B cell (primary cell): ENCODE results near the gene CIP2A. TPM values are rescaled to one million over a fixed set of nuclear protein-coding genes. Genes with fewer than 3 reads are reported as not detected.

Experiments used
- ATAC-seq: fragments of 200-7000 bp; cut with Tn5 transposase; one replicate; pipeline ENCODE4 v1.10.0; 2021; ENCODE audit warnings: low read depth, mild to moderate bottlenecking, moderate number of reproducible peaks, moderate library complexity
- CTCF ChIA-PET: fragments of 350-600 bp; sonication (Branson Sonifier 250); formaldehyde crosslinking; loops from one replicate; lab custom pipeline; 2021; ENCODE audit warnings: antibody characterized with exemption, inconsistent platforms; lab: Charles Lee
- POLR2A ChIA-PET: fragments of 350-600 bp; sonication (Branson Sonifier 250); formaldehyde crosslinking; loops from one replicate; lab custom pipeline; 2021; ENCODE audit warnings: antibody characterized with exemption; lab: Charles Lee
- DNase-seq: peaks from one replicate; pipeline ENCODE4 v3.0.0; 2013
- H2AFZ ChIP-seq: 2 replicates; pipeline ENCODE4 v1.6.1; 2012; ENCODE audit warnings: mild to moderate bottlenecking, low read depth, low read length; ENCODE audit not compliant: insufficient read depth, poor library complexity, severe bottlenecking
- H3K27ac ChIP-seq, 2 donors: 1 replicate in 1 of 2; 2 replicates in 1 of 2; pipeline ENCODE4 v1.5.1; 2012 to 2013; ENCODE audit warnings: low read length in 2 of 2, mild to moderate bottlenecking in 2 of 2, moderate library complexity in 1 of 2
- H3K27me3 ChIP-seq, 4 experiments: fragments of 200-600 bp in 1 of 4; sonication (generic) in 1 of 4; replicated peaks in 1 of 4; 1 replicate in 2 of 4; 2 replicates in 2 of 4; pipeline versions ENCODE4 v1.6.1 to v1.7.0; 2013 to 2016; ENCODE audit warnings: low read length in 3 of 4, mild to moderate bottlenecking in 2 of 4, mixed read lengths in 1 of 4, moderate library complexity in 1 of 4; ENCODE audit not compliant: insufficient read depth in 4 of 4, control insufficient read depth in 3 of 4; ENCODE audit errors: control extremely low read depth in 1 of 4
- H3K36me3 ChIP-seq, 2 experiments: replicated peaks in 1 of 2; 1 replicate in 1 of 2; 2 replicates in 1 of 2; pipeline versions ENCODE4 v1.6.1 to v1.7.1; 2013; ENCODE audit warnings: low read length in 1 of 2; ENCODE audit not compliant: insufficient read depth in 2 of 2, control insufficient read depth in 1 of 2; ENCODE audit errors: control extremely low read depth in 1 of 2, extremely low read depth in 1 of 2
- H3K4me1 ChIP-seq, 2 donors: fragments of 200-600 bp in 1 of 2; sonication (generic) in 1 of 2; 1 replicate in 1 of 2; 2 replicates in 1 of 2; pipeline versions ENCODE4 v1.5.1 to v1.6.1; 2013 to 2017; ENCODE audit warnings: low read length in 2 of 2; ENCODE audit not compliant: control insufficient read depth in 2 of 2, insufficient read depth in 2 of 2
- H3K4me2 ChIP-seq: replicated peaks from 2 replicates; pipeline ENCODE3; 2012; ENCODE audit warnings: mild to moderate bottlenecking, low read depth, low read length; ENCODE audit not compliant: poor library complexity, severe bottlenecking
- H3K4me3 ChIP-seq, 5 experiments: fragments of 200-600 bp in 1 of 5; sonication (generic) in 1 of 5; 1 replicate in 3 of 5; 2 replicates in 2 of 5; pipeline versions ENCODE4 v1.5.1 to v1.7.0; 2011 to 2016; ENCODE audit warnings: low read length in 4 of 5, mild to moderate bottlenecking in 4 of 5, low read depth in 2 of 5, control low read depth in 1 of 5, moderate library complexity in 1 of 5; ENCODE audit not compliant: insufficient read depth in 1 of 5; ENCODE audit errors: control extremely low read depth in 1 of 5, extremely low read depth in 1 of 5
- H3K79me2 ChIP-seq: fragments of 200-600 bp; sonication (generic); one replicate; pipeline ENCODE4 v1.6.0; 2016; ENCODE audit warnings: low read length; ENCODE audit not compliant: control insufficient read depth, insufficient read depth
- H3K9ac ChIP-seq: fragments of 200-600 bp; sonication (generic); 2 replicates; pipeline ENCODE4 v1.6.1; 2017; ENCODE audit warnings: mild to moderate bottlenecking, low read length, moderate library complexity
- H3K9me3 ChIP-seq, 3 donors: one replicate each; pipeline versions ENCODE4 v1.6.1 to v1.7.1; 2013; ENCODE audit warnings: low read length in 2 of 3; ENCODE audit not compliant: control insufficient read depth in 2 of 3, insufficient read depth in 1 of 3; ENCODE audit errors: control extremely low read depth in 1 of 3
- H4K20me1 ChIP-seq: 2 replicates; pipeline ENCODE4 v1.6.0; 2012; ENCODE audit warnings: mild to moderate bottlenecking, low read length; ENCODE audit not compliant: insufficient read depth, control insufficient read depth, poor library complexity, severe bottlenecking
- H3K27ac Mint-ChIP-seq: one replicate; pipeline ENCODE4 v1.8.0; 2021; ENCODE audit warnings: mixed read lengths
- H3K27me3 Mint-ChIP-seq: one replicate; pipeline ENCODE4 v1.8.0; 2021; ENCODE audit warnings: mixed read lengths
- H3K4me1 Mint-ChIP-seq: one replicate; pipeline ENCODE4 v1.8.0; 2021; ENCODE audit warnings: mixed read lengths
- H3K4me3 Mint-ChIP-seq: one replicate; pipeline ENCODE4 v1.8.0; 2021; ENCODE audit warnings: mixed read lengths
- H3K9me3 Mint-ChIP-seq: one replicate; pipeline ENCODE4 v1.8.0; 2022; ENCODE audit warnings: mixed read lengths; ENCODE audit not compliant: insufficient read depth
- CTCF ChIP-seq: fragments of 200-600 bp; IDR thresholded peaks from one replicate; pipeline ENCODE4 v1.8.0; 2022; ENCODE audit warnings: antibody characterized with exemption, mild to moderate bottlenecking
- EZH2 ChIP-seq: IDR thresholded peaks from 2 replicates; pipeline ENCODE4 v1.6.1; 2012; ENCODE audit warnings: borderline replicate concordance, low read depth, mild to moderate bottlenecking, moderate library complexity, low read length; ENCODE audit not compliant: insufficient read depth, poor library complexity, severe bottlenecking
- intact Hi-C: fragments of 100-400 bp; cut with micrococcal nuclease; formaldehyde crosslinking; loops from one replicate; pipeline ENCODE4 v1.10.0; 2022
- polyA plus RNA-seq: library from polyadenylated mRNA; depleted of rRNA; stranded (reverse); fragments of >200 nt; gene quantifications from 2 replicates; pipeline ENCODE4 v1.2.3, GENCODE V29; 2012
- total RNA-seq, 2 donors: library from RNA; stranded (reverse); fragments of 120-200 nt in 1 of 2; gene quantifications; 1 replicate in 1 of 2; 2 replicates in 1 of 2; pipeline versions ENCODE4 v1.2.3 to v1.2.4, GENCODE V29; 2013 to 2022

Gene CIP2A
- total and polyA plus RNA-seq, 2 donors (not counting 1 experiment from before 2014, with no cell fraction given) = 2.3 to 11.0 TPM

- no peak for TF ChIP-seq CTCF
- TF ChIP-seq EZH2 = no peak
- Mint-ChIP-seq H3K27ac (no peak overlapping the region), H3K9me3 (no peaks in the 10 kb centered on the region), H3K4me3 (no peak overlapping the region), H3K27me3 (no peaks in the 10 kb centered on the region), H3K4me1 (peaks cover 7% of the 10 kb centered on the region)
- ATAC-seq (no peak), DNase-seq (no peak)
- intact Hi-C loops = loop anchor here (10.0 kb wide), 2 partner anchors 361 to 869 kb away; no protein-coding TSS in a partner anchor
- Histone ChIP-seq H3K27ac (no peak overlapping the region), H3K4me2 (no peak overlapping the region), H3K9ac (no peak overlapping the region), H4K20me1 (no peaks in the 10 kb centered on the region), H3K4me3 (no peak overlapping the region), H3K9me3 (no peaks in the 10 kb centered on the region), H3K36me3 (peaks cover 6 to 7% of the 10 kb centered on the region in 2 experiments), H3K4me1 (peaks cover 0 to 8% of the 10 kb centered on the region in 2 donors), H2AFZ (no peak overlapping the region), H3K79me2 (no peaks in the 10 kb centered on the region), H3K27me3 (no peaks in the 10 kb centered on the region)
- ChIA-PET POLR2A (interaction anchor here (0.7 kb wide), 1 partner anchor 77 kb away, joined by 7 read pairs; no protein-coding TSS in a partner anchor), CTCF (interaction anchor here (1.6 to 3.6 kb wide), 6 partner anchors 16 to 361 kb away, joined by 4 to 160 read pairs (median 10); no protein-coding TSS in a partner anchor)
These were observed 35.0 kb downstream of the CIP2A start for GRCh38 chr3:108554229-108554628.
